NAMALWA (cell line): ENCODE results near the gene SS18L1.
A peak's percentile ranks its signal among the peaks of the same experiment; 100 is the strongest.

Experiments
- DNase-seq: peaks from one replicate; pipeline ENCODE4 v3.0.0-alpha.2; 2015; ENCODE audit warnings: low spot score

The SS18L1 gene

DNA sequence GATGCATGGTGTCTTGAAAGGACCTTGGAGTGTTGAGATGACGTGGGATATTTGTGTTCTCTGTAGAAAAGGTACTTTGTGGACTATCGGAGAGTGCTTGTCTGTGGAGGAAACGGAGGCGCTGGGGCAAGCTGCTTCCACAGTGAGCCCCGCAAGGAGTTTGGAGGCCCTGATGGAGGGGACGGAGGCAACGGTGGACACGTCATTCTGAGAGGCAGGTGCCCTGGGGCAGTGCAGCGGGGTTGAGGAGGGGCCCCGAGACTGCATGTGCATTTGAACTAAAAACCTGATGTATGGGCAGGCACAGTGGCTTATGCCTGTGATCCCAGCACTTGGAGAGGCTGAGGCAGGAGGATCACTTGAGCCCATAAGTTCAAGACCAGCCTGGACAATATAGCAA lies 52.2 kb downstream of the SS18L1 start:
- no peak for DNase-seq

- DNase-seq: no peak
Observed at GRCh38 chr20:62196286-62196685, 52.7 kb downstream of the SS18L1 start.

DNA sequence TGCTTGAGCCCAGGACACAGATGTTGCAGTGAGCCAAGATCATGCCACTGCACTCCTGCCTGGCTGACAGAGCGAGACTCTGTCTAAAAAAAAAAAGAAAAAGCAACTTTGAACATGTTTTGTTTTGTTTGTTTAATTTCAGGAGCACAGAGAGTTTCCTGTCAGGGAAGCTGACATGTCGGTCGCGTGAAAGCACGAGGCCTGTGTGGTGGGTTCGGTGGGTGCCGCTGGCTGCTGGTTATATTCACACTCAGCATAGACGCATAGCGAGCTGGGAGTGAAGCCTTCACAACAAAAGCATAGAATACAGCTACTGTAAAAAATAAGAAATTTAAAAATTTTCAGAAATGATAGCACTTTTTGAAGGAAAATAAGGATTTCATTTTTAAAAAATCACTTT lies 53.7 kb downstream of the SS18L1 start:
- DNase-seq: no peak

GRCh38 chr20:62197801-62198200 lies 54.2 kb downstream of the SS18L1 start:
- DNase-seq: no peak

- no peak for DNase-seq
Observed at GRCh38 chr20:62198496-62198895, 54.9 kb downstream of the SS18L1 start.

GRCh38 chr20:62198931-62199330 lies 55.4 kb downstream of the SS18L1 start:
- DNase-seq: no peak

DNA sequence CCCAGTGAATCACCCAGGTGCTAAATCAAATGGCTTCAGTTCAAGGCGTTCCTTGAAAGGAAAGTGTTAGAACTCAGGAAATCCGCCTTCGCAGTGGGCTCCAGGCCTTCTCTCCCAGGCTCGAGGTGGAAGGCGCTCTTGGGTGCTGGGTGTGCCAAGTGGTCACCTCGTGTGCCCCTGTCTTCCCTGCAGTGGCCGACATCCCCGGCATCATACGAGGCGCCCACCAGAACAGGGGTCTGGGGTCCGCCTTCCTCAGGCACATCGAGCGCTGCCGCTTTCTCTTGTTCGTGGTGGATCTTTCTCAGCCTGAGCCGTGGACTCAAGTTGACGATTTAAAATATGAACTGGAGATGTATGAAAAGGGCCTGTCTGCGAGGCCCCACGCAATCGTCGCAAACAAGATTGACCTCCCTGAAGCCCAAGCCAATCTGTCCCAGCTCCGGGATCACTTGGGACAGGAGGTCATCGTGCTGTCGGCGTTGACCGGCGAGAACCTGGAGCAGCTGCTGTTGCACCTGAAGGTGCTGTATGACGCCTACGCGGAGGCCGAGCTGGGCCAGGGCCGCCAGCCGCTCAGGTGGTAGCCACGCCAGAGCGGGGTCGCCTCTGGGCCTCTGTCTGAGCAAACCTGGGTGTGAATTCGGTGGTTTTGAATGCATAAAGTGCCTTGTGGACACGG lies 57.1 kb downstream of the SS18L1 start:
- DNase-seq: no peak

DNA sequence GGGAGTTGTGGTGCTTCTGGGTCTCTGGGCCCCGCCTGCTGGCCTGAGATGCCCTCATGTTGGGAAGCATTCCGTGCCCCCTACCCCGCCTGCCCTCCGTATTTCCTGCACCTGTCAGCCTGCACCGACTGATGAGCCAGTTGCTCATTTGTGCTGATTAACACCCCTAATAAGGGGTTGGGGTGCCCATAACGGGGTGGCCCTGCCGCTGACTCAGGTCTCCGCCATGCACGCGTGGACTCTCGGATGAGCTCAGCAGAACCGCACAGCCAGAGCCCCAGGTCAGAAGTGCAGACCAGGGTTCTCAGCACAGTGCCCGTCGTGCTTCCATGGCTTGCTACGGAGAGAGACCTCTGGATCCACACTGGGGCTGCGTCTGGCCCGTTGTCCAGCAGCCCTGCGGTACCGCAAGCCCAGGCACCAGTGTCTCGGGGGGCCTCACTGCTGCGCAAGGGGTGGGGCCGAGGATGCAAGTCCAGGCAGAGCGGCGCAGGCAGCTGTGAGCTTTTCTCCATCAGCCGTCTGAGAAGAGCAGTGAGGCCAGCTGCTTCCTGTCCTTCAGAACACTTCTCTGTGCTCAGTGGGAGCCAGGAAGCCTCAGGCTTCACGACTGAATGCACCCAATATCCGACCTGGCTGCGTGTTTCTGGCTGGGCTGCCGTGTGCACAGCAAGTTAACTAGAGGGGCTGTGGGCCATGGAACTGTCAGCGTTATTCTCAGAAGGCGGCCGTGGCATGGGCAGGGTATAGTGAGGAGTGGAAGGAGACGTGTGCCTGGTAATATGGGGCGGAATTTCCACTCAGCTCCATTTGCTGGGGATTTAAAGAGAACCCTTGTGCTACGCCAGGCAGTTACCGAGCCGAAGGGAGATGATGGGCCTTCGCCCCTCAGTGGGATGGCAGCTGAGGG lies 57.9 kb downstream of the SS18L1 start:
- peak; percentile 82 for DNase-seq

DNA sequence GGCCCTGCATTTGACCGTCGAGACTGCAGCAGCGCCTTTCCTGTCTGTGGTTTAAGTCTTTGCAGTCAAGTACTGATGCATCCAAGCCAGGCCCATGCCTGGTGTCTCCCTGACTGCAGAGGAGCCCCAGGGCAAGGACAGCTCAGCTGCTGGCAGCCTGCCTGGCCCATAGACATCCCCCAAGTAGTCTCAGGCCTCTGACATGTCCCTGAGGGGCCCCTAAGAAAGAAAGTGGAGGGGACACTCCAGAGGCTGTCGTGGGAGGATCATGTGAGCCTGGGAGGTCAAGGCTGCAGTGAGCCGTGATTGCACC lies 58.5 kb downstream of the SS18L1 start:
- no peak for DNase-seq

DNA sequence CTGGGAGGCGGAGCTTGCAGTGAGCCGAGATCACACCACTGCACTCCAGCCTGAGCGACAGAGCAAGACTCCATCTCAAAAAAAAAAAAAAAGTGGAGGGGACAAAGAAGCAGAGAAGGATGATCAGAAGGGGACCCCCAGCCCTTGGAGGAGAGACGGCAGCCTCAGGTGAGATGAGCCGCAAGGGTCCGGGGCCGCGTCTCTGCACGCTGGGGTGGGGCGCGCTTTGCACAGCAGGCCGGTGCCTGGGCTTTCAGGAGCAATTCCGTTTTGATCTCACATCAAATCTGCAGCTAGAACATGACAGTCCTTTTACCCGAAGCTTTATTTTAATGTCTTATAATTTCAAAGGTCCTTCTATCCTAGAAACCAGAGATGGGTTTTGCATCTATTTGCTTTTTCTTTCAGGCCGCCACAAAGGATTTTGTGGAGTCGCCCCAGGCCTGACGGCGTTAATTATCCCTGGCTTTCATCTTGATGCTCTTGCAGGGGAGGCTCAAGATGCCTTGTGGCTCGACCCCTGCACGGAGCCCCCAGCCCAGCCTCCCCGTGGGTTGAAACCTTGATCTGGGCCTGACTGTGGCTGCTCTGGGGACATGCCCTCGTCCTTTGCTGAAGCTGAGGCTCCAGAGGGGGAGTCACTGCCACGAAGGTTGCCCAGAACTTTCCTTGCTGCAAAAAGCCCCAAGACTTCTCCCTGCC lies 59.3 kb downstream of the SS18L1 start:
- no peak for DNase-seq

- DNase-seq: no peak
Observed at GRCh38 chr20:62203378-62204030, 59.9 kb downstream of the SS18L1 start.

- no peak for DNase-seq
Observed at GRCh38 chr20:62205618-62206387, 62.2 kb downstream of the SS18L1 start.

- DNase-seq: no peak
Observed at GRCh38 chr20:62206388-62206775, 62.8 kb downstream of the SS18L1 start.

DNA sequence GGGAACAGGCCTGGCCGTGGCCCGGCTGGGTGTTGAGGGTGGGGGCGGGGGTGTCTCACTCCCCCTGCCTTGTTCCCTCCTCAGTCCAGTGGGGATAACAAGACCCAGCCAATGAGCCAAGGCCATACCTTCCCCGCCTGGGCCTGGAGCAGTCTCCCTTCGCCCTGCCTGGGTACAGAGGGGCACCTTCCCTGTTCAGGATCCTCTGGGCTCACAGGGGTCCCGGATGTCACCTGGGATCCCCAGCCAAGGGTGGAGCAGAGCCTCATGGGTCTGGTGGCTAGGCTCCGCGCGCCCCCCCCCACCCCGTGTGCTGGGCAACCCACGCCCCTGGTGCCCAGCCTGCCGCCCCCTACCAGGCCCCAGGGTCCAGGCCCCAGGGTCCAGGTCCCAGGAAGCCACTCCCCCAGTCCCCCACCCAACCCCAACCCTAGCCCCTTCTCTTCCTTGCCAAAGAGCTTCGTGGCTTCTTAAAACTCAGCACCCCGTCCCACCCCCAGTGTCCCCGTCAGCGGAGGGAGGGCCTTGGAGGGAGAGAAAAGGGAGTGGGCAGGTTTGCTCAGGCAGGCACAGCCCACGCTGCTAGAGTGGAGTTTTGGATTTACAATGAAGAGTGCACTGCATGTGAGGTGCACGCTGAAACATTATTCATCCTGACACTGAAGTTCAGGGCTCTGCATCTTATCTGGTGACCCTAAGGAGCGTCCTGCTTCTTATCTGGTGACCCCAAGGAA lies 64.7 kb downstream of the SS18L1 start:
- no peak for DNase-seq

GRCh38 chr20:62208795-62209755 lies 65.5 kb downstream of the SS18L1 start:
- no peak for DNase-seq

DNA sequence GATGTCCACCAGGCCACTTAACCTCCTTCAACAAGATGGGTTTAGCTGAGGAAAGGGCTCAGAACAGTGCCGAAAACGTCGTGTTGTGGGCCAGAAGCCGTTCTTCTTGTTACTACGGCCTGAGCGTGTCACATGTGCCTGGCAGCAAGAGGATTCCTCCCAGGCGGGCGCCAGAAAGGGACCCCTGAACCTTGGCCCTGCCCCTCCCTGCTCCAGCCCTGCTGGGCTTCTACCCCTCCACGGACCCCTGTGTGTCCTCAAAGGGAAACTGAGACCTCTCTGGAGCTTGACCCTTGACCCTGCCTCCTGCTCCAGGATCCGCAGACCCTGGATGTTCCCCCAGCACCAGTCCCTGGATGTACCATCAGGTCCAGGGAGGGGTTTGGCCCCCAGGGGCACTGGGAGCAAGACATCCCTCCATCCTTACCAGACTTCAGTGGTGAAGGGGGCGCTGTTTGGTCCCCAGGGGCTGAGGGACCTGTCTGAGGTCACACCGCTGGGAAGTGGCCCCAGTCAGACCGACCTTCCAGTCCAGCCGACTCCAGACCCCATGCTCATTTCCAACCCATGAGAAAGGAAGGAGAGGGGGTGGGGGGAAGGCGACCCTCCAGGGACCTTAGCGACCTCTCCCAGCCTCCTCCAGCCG lies 66.4 kb downstream of the SS18L1 start:
- no peak for DNase-seq

- no peak for DNase-seq
Observed at GRCh38 chr20:62210496-62210855, 66.9 kb downstream of the SS18L1 start.

GRCh38 chr20:62211216-62211615 lies 67.6 kb downstream of the SS18L1 start:
- no peak for DNase-seq

DNA sequence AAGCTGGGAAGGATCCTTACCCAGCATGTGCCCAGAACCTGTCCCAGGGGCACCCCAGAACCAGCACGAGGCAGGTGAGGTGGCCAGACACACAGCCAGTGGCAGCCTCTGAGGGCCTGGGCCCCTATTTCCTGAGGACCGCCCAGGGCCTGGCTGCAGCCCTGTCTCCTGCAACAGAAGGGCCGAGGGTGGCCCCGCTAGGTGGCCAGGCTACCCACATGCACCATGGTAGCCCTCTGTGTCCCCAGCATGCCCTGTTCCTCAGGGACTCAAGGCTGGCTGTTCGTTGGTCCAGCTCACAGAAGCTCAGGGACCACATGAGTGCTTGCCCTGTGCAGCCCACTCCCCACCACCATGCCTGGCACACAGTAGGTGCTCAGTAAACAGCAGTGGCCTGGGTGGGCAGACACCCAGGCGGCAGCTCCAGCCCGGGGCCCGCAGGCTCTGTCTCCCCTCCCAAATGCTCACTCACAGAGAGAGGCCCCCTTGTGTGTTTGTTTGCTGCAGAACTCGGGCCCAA lies 68.3 kb downstream of the SS18L1 start:
- no peak for DNase-seq
